Trophoblast cell (in vitro differentiated cells and primary cell): ENCODE data around the gene TEX10.

Source experiments
- DNase-seq, 2 donors: peaks; one replicate each; pipeline ENCODE4 v3.0.0-alpha.2; 2016
- H2AFZ ChIP-seq: 2 replicates; pipeline ENCODE4 v1.6.1; 2013; ENCODE audit warnings: low read length, moderate library complexity, mild to moderate bottlenecking; ENCODE audit not compliant: insufficient read depth, poor library complexity
- H2AK5ac ChIP-seq: 2 replicates; pipeline ENCODE4 v1.6.1; 2013; ENCODE audit warnings: mild to moderate bottlenecking, low read length
- H2BK120ac ChIP-seq: 2 replicates; pipeline ENCODE4 v1.6.1; 2013; ENCODE audit warnings: low read length, mild to moderate bottlenecking, moderate library complexity; ENCODE audit not compliant: insufficient read depth, poor library complexity
- H2BK12ac ChIP-seq: 2 replicates; pipeline ENCODE4 v1.6.1; 2013; ENCODE audit warnings: mild to moderate bottlenecking, low read length, moderate library complexity
- H2BK5ac ChIP-seq: 2 replicates; pipeline ENCODE4 v1.6.1; 2013; ENCODE audit warnings: low read length, low read depth, moderate library complexity, mild to moderate bottlenecking; ENCODE audit not compliant: poor library complexity
- H3K14ac ChIP-seq: 2 replicates; pipeline ENCODE4 v1.6.1; 2013; ENCODE audit warnings: mild to moderate bottlenecking, low read length
- H3K18ac ChIP-seq: 2 replicates; pipeline ENCODE4 v1.6.1; 2013; ENCODE audit warnings: mild to moderate bottlenecking, low read length
- H3K23ac ChIP-seq: 2 replicates; pipeline ENCODE4 v1.6.1; 2013; ENCODE audit warnings: low read length
- H3K27ac ChIP-seq: 2 replicates; pipeline ENCODE4 v1.5.1; 2013; ENCODE audit warnings: low read depth, mild to moderate bottlenecking, inconsistent platforms, low read length, moderate library complexity
- H3K27me3 ChIP-seq: 2 replicates; pipeline ENCODE4 v1.6.1; 2013; ENCODE audit warnings: inconsistent platforms, mild to moderate bottlenecking, low read length, moderate library complexity; ENCODE audit not compliant: insufficient read depth
- H3K36me3 ChIP-seq, 2 experiments: 1 replicate in 1 of 2; 2 replicates in 1 of 2; pipeline ENCODE4 v1.6.1; 2013; ENCODE audit warnings: low read length in 2 of 2, mild to moderate bottlenecking in 2 of 2, moderate library complexity in 1 of 2; ENCODE audit not compliant: insufficient read depth in 2 of 2, control insufficient read depth in 1 of 2
- H3K4ac ChIP-seq: 2 replicates; pipeline ENCODE4 v1.6.1; 2013; ENCODE audit warnings: low read depth, mild to moderate bottlenecking, low read length, moderate library complexity
- H3K4me1 ChIP-seq, 2 experiments: 1 replicate in 1 of 2; 2 replicates in 1 of 2; pipeline ENCODE4 v1.6.1; 2013; ENCODE audit warnings: low read length in 2 of 2, mild to moderate bottlenecking in 2 of 2, moderate library complexity in 1 of 2; ENCODE audit not compliant: insufficient read depth in 2 of 2, control insufficient read depth in 1 of 2
- H3K4me2 ChIP-seq: 2 replicates; pipeline ENCODE4 v1.6.1; 2013; ENCODE audit warnings: inconsistent platforms, mild to moderate bottlenecking, low read length, moderate library complexity
- H3K4me3 ChIP-seq: 2 replicates; pipeline ENCODE4 v1.5.1; 2013; ENCODE audit warnings: mild to moderate bottlenecking, low read depth, low read length, inconsistent platforms
- H3K79me1 ChIP-seq: one replicate; pipeline ENCODE4 v1.6.1; 2013; ENCODE audit warnings: low read length
- H3K79me2 ChIP-seq: 2 replicates; pipeline ENCODE4 v1.6.1; 2013; ENCODE audit warnings: low read length, mild to moderate bottlenecking; ENCODE audit not compliant: control insufficient read depth, insufficient read depth, poor library complexity
- H3K9ac ChIP-seq: 2 replicates; pipeline ENCODE4 v1.6.1; 2013; ENCODE audit warnings: mild to moderate bottlenecking, low read length
- H3K9me3 ChIP-seq: 2 replicates; pipeline ENCODE4 v1.6.1; 2013; ENCODE audit warnings: low read depth, mild to moderate bottlenecking, control low read depth, inconsistent platforms, low read length; ENCODE audit not compliant: insufficient read depth
- H4K12ac ChIP-seq: 2 replicates; pipeline ENCODE4 v1.6.1; 2013; ENCODE audit warnings: low read depth, mild to moderate bottlenecking, low read length, moderate library complexity
- H4K8ac ChIP-seq: 2 replicates; pipeline ENCODE4 v1.6.1; 2013; ENCODE audit warnings: low read depth, mild to moderate bottlenecking, low read length, moderate library complexity
- H4K91ac ChIP-seq: one replicate; pipeline ENCODE4 v1.6.1; 2013; ENCODE audit warnings: low read depth, mild to moderate bottlenecking, low read length, moderate library complexity
- WGBS: extraction: QIAGEN DNeasy Blood & Tissue Kit; methylation state at CpG from one replicate; pipeline ENCODE4 v1.1.7; 2013; ENCODE audit warnings: missing lambda C conversion rate; ENCODE audit not compliant: insufficient read length, insufficient coverage; ENCODE audit errors: extremely low coverage; 5-methylcytosine and 5-hydroxymethylcytosine counted together

TEX10 gene

GRCh38 chr9:100377015-100377414 is 24.3 kb upstream of the TEX10 start:
- H3K4me2 ChIP-seq = no peak overlapping the region
- H2BK12ac ChIP-seq = peak overlapping the region; percentile 88
- no peak overlapping the region for H3K18ac ChIP-seq
- H4K8ac ChIP-seq = no peak overlapping the region
- H3K27me3 ChIP-seq = no peaks in the 10 kb centered on the region
- no peaks in the 10 kb centered on the region for H3K9me3 ChIP-seq
- H4K12ac ChIP-seq = no peak overlapping the region
- H3K4me1 ChIP-seq = peaks cover 5% of the 10 kb centered on the region in 2 experiments
- H3K4ac ChIP-seq = no peak overlapping the region
- peak overlapping the region; percentile 8 for H2BK120ac ChIP-seq
- H2BK5ac ChIP-seq = no peak overlapping the region
- no peak overlapping the region for H4K91ac ChIP-seq
- no peak overlapping the region for H3K27ac ChIP-seq
- no peak for DNase-seq
- H3K9ac ChIP-seq = no peak overlapping the region
- WGBS = no CpG with 5 or more reads among the region's 5 CpGs
- H3K14ac ChIP-seq = no peak overlapping the region
- no peaks in the 10 kb centered on the region for H3K36me3 ChIP-seq
- peaks cover 9% of the 10 kb centered on the region for H3K79me1 ChIP-seq
- no peak overlapping the region for H3K4me3 ChIP-seq
- no peak overlapping the region for H2AK5ac ChIP-seq
- H3K23ac ChIP-seq = no peak overlapping the region
- no peak overlapping the region for H2AFZ ChIP-seq
- no peaks in the 10 kb centered on the region for H3K79me2 ChIP-seq

GRCh38 chr9:100375658-100376057 is 22.9 kb upstream of the TEX10 start:
- H4K91ac ChIP-seq = no peak overlapping the region
- no peak overlapping the region for H2BK12ac ChIP-seq
- H3K36me3 ChIP-seq = no peaks in the 10 kb centered on the region
- H4K8ac ChIP-seq = no peak overlapping the region
- no peak overlapping the region for H3K23ac ChIP-seq
- H3K79me2 ChIP-seq = no peaks in the 10 kb centered on the region
- no peak overlapping the region for H2AK5ac ChIP-seq
- no peak overlapping the region for H3K14ac ChIP-seq
- H2BK120ac ChIP-seq = no peak overlapping the region
- H3K27ac ChIP-seq = no peak overlapping the region
- H2AFZ ChIP-seq = no peak overlapping the region
- peak; percentile 38 to 41 for DNase-seq
- no peak overlapping the region for H4K12ac ChIP-seq
- H2BK5ac ChIP-seq = no peak overlapping the region
- H3K4ac ChIP-seq = no peak overlapping the region
- no peak overlapping the region for H3K4me3 ChIP-seq
- no peak overlapping the region for H3K9ac ChIP-seq
- H3K27me3 ChIP-seq = no peaks in the 10 kb centered on the region
- H3K4me1 ChIP-seq = peaks cover 5% of the 10 kb centered on the region in 2 experiments
- no peaks in the 10 kb centered on the region for H3K9me3 ChIP-seq
- H3K79me1 ChIP-seq = peaks cover 9% of the 10 kb centered on the region
- H3K4me2 ChIP-seq = no peak overlapping the region
- H3K18ac ChIP-seq = no peak overlapping the region
- no CpG with 5 or more reads among the region's 5 CpGs for WGBS

GRCh38 chr9:100372648-100373047 is 19.9 kb upstream of the TEX10 start:
- no peak for DNase-seq
- Histone ChIP-seq H4K12ac (no peak overlapping the region), H3K4ac (no peak overlapping the region), H3K4me3 (no peak overlapping the region), H3K27ac (no peak overlapping the region), H3K36me3 (peaks cover 0 to 2% of the 10 kb centered on the region in 2 experiments), H3K18ac (no peak overlapping the region), H4K91ac (no peak overlapping the region), H2AK5ac (no peak overlapping the region), H2BK5ac (no peak overlapping the region), H2BK12ac (no peak overlapping the region), H3K79me2 (no peaks in the 10 kb centered on the region), H3K9me3 (peaks cover 5% of the 10 kb centered on the region), H2AFZ (no peak overlapping the region), H3K4me1 (no peaks in the 10 kb centered on the region), H3K23ac (no peak overlapping the region), H3K14ac (no peak overlapping the region), H4K8ac (no peak overlapping the region), H3K79me1 (peaks cover 2% of the 10 kb centered on the region), H2BK120ac (peak overlapping the region; percentile 33), H3K9ac (no peak overlapping the region), H3K4me2 (no peak overlapping the region), H3K27me3 (no peaks in the 10 kb centered on the region)
- WGBS = no CpG with 5 or more reads among the region's 3 CpGs

- no peak overlapping the region for H4K8ac ChIP-seq
- H2AFZ ChIP-seq = no peak overlapping the region
- no peak overlapping the region for H2BK5ac ChIP-seq
- WGBS = no CpG with 5 or more reads among the region's 7 CpGs
- H2BK120ac ChIP-seq = no peak overlapping the region
- no peak overlapping the region for H3K27ac ChIP-seq
- H3K27me3 ChIP-seq = no peaks in the 10 kb centered on the region
- H3K23ac ChIP-seq = no peak overlapping the region
- H3K14ac ChIP-seq = no peak overlapping the region
- no peak overlapping the region for H3K9ac ChIP-seq
- peaks cover 5% of the 10 kb centered on the region for H3K9me3 ChIP-seq
- no peaks in the 10 kb centered on the region for H3K79me2 ChIP-seq
- no peak overlapping the region for H2BK12ac ChIP-seq
- no peak overlapping the region for H4K12ac ChIP-seq
- no peak overlapping the region for H4K91ac ChIP-seq
- DNase-seq = no peak
- peaks cover 0 to 2% of the 10 kb centered on the region in 2 experiments for H3K36me3 ChIP-seq
- no peak overlapping the region for H3K18ac ChIP-seq
- H3K4me2 ChIP-seq = no peak overlapping the region
- H3K79me1 ChIP-seq = no peaks in the 10 kb centered on the region
- no peak overlapping the region for H3K4ac ChIP-seq
- no peak overlapping the region for H2AK5ac ChIP-seq
- H3K4me1 ChIP-seq = no peaks in the 10 kb centered on the region
- H3K4me3 ChIP-seq = no peak overlapping the region
These were observed 17.5 kb upstream of the TEX10 start for GRCh38 chr9:100370064-100370723.
